ENCODE data around the gene TBC1D22B. TPM values are rescaled to one million over a fixed set of nuclear protein-coding genes. Genes with fewer than 3 reads are reported as not detected.
A peak's percentile ranks its signal among the peaks of the same experiment; 100 is the strongest.

The TBC1D22B gene
- polyA plus RNA-seq, 1 of the 3 experiments (the other 2 are of a cell fraction) = 5.3 TPM

- H3K36me3 ChIP-seq (replicated peaks in 1 of 2; ENCODE audit: control insufficient read depth in 1 of 2, insufficient read depth in 2 of 2, low read length in 1 of 2) = no peaks in the 10 kb centered on the region
- H3F3A ChIP-seq (replicated peaks; ENCODE audit: insufficient read depth) = peaks cover 45% of the 10 kb centered on the region
- CTCF ChIA-PET = interaction anchor here (1.8 kb wide), 1 partner anchor 186 kb away, joined by 3 read pairs; no protein-coding TSS in a partner anchor
- no peak overlapping the region for H3K9ac ChIP-seq
- H3K79me2 ChIP-seq (ENCODE audit: insufficient read depth) = no peaks in the 10 kb centered on the region
- POLR2A ChIA-PET = interaction anchor here (0.6 kb wide), 1 partner anchor 75 kb away, joined by 3 read pairs; no protein-coding TSS in a partner anchor
- H3K4me1 ChIP-seq (ENCODE audit: control insufficient read depth in 1 of 2, insufficient read depth in 2 of 2, low read depth in 1 of 2, low read length in 1 of 2) = peaks cover 9 to 16% of the 10 kb centered on the region in 2 experiments; a peak in 3 of 4 replicates
- H3K27me3 ChIP-seq (ENCODE audit: insufficient read depth) = no peaks in the 10 kb centered on the region
- H3K9me3 ChIP-seq = no peaks in the 10 kb centered on the region
- H3K27ac ChIP-seq (ENCODE audit: low read depth in 2 of 2, low read length in 1 of 2) = peak overlapping the region in 1 of 2 experiments; percentile 100; a peak in 2 of 4 replicates
- H3K4me2 ChIP-seq = no peak overlapping the region
- DNase-seq = no peak
- no peaks in the 10 kb centered on the region for H3K9me2 ChIP-seq
- TF ChIP-seq EP300 (IDR thresholded peaks at IDR 0.05; ENCODE audit: borderline replicate concordance in 1 of 2, low read depth in 1 of 2, low read length in 1 of 2) (no peak), TEAD4 (IDR thresholded peaks at IDR 0.05; ENCODE audit: borderline replicate concordance, insufficient read depth) (no peak), RXRA (IDR thresholded peaks at IDR 0.05; ENCODE audit: borderline replicate concordance, low read depth) (no peak), GABPA (IDR thresholded peaks at IDR 0.05; ENCODE audit: low read depth) (no peak), ELF1 (IDR thresholded peaks at IDR 0.05) (no peak), RAD21 (IDR thresholded peaks at IDR 0.05; ENCODE audit: low read length) (no peak), IRF3 (IDR thresholded peaks at IDR 0.05; ENCODE audit: low read depth, low read length) (no peak), CTCF (IDR thresholded peaks at IDR 0.05) (no peak), POLR2AphosphoS5 (IDR thresholded peaks at IDR 0.05; ENCODE audit: low read depth, low read length) (no peak), FOXM1 (IDR thresholded peaks at IDR 0.05; ENCODE audit: low read depth) (no peak), TAF1 (IDR thresholded peaks at IDR 0.05; ENCODE audit: borderline replicate concordance, low read depth, low read length) (no peak), NRF1 (IDR thresholded peaks at IDR 0.05; ENCODE audit: low read depth, low read length) (no peak), MAX (IDR thresholded peaks at IDR 0.05; ENCODE audit: low read depth) (no peak), REST (IDR thresholded peaks at IDR 0.05; ENCODE audit: low read depth, low read length) (no peak), USF2 (IDR thresholded peaks at IDR 0.05; ENCODE audit: borderline replicate concordance, low read depth, low read length) (no peak), FOSL2 (IDR thresholded peaks at IDR 0.05; ENCODE audit: borderline replicate concordance, low read depth) (no peak), NFIC (IDR thresholded peaks at IDR 0.05; ENCODE audit: borderline replicate concordance) (no peak)
- H3K4me3 ChIP-seq (ENCODE audit: low read depth in 2 of 2, low read length in 1 of 2) = no peak overlapping the region
- H2AFZ ChIP-seq (ENCODE audit: low read depth) = no peak overlapping the region
- H4K20me1 ChIP-seq (ENCODE audit: insufficient read depth) = no peaks in the 10 kb centered on the region
Observed at GRCh38 chr6:37237789-37238188, 19.8 kb upstream of the TBC1D22B start.
